ENCODE measurements around the gene ALKBH2. TPM values are rescaled to one million over a fixed set of nuclear protein-coding genes. Genes with fewer than 3 reads are reported as not detected.

Gene ALKBH2
- polyA plus RNA-seq, 2 donors: 20.1 to 28.5 TPM

DNA sequence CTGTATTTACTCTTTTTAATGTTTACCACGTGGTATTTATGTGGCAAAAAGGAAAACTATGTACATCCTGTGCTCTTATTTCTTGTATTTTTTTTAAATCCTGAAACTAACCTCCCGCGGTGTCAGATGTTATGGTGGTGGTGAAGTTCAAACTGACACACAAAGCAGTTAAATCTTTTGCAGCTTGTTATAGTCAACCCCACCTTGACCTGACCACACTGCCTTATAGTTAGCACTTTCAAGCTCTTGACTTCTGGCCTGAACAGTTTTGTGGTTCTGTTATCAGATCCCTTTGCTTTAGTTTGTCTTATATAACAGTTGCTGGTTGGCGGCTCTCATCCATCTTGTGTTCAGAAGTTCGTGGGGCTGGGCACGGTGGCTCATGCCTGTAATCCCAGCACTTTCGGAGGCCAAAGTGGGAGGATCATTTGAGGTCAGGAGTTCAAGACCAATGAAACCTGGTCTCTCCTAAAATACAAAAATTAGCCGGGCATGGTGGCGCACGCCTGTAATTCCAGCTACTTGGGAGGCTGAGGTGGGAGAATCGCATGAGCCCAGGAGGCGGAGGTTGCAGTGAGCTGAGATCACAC, 6.3 kb upstream of the ALKBH2 start:
- Histone ChIP-seq H3K4me1 (ENCODE audit: control insufficient read depth in 2 of 2, insufficient read depth in 2 of 2, low read length in 1 of 2) (peaks cover 0 to 5% of the 10 kb centered on the region in 2 donors), H3K36me3 (ENCODE audit: control insufficient read depth in 2 of 2, insufficient read depth in 2 of 2, low read length in 1 of 2) (peaks cover 3 to 6% of the 10 kb centered on the region in 2 donors), H3K27ac (ENCODE audit: low read depth in 2 of 2, low read length in 1 of 2) (peak overlapping the region in 1 of 2 donors; percentile 28), H3K9me3 (ENCODE audit: control insufficient read depth in 2 of 2, insufficient read depth in 1 of 2, low read depth in 1 of 2, low read length in 1 of 2) (no peaks in the 10 kb centered on the region), H3K4me3 (ENCODE audit: low read depth in 1 of 2, low read length in 2 of 2) (peak overlapping the region in 1 of 2 donors; percentile 82), H3K27me3 (ENCODE audit: control insufficient read depth in 1 of 2, insufficient read depth in 2 of 2, low read length in 2 of 2) (no peaks in the 10 kb centered on the region)
- 65 to 67% methylated on average over 12 of the region's 12 CpGs for WGBS, 2 donors

DNA sequence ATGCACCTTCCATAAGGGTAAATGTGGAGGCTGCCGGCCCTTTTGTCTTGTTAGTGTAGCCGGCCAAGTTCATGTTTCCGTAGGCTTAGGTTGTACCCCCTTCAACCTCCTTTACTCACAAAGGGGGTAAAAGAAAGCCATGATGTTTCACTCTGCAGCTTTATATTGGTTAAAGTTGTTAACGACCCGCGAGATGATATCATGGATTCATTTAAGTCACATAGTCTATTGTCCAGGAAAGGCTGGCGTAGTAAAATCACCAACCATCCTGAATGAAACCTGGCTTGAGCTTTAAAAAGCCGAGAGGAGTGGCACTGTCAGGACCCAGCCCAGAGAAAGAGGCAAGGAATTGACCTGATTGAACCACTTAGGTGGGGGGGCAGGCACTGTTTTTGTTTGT, 5.4 kb upstream of the ALKBH2 start:
- Histone ChIP-seq H3K4me1 (ENCODE audit: control insufficient read depth in 2 of 2, insufficient read depth in 2 of 2, low read length in 1 of 2) (peaks cover 0 to 5% of the 10 kb centered on the region in 2 donors), H3K9me3 (ENCODE audit: control insufficient read depth in 2 of 2, insufficient read depth in 1 of 2, low read depth in 1 of 2, low read length in 1 of 2) (no peaks in the 10 kb centered on the region), H3K27ac (ENCODE audit: low read depth in 2 of 2, low read length in 1 of 2) (peak overlapping the region; percentile 97 to 99), H3K36me3 (ENCODE audit: control insufficient read depth in 2 of 2, insufficient read depth in 2 of 2, low read length in 1 of 2) (peaks cover 3 to 4% of the 10 kb centered on the region in 2 donors), H3K4me3 (ENCODE audit: low read depth in 1 of 2, low read length in 2 of 2) (peak overlapping the region; percentile 82 to 87), H3K27me3 (ENCODE audit: control insufficient read depth in 1 of 2, insufficient read depth in 2 of 2, low read length in 2 of 2) (no peaks in the 10 kb centered on the region)
- WGBS, 2 donors: 4% methylated on average over 8 of the region's 8 CpGs

- Histone ChIP-seq H3K4me3 (ENCODE audit: low read depth in 1 of 2, low read length in 2 of 2) (peak overlapping the region; percentile 82 to 87), H3K4me1 (ENCODE audit: control insufficient read depth in 2 of 2, insufficient read depth in 2 of 2, low read length in 1 of 2) (peaks cover 0 to 5% of the 10 kb centered on the region in 2 donors), H3K27ac (ENCODE audit: low read depth in 2 of 2, low read length in 1 of 2) (peak overlapping the region; percentile 97 to 99), H3K36me3 (ENCODE audit: control insufficient read depth in 2 of 2, insufficient read depth in 2 of 2, low read length in 1 of 2) (peaks cover 2% of the 10 kb centered on the region in 2 donors), H3K9me3 (ENCODE audit: control insufficient read depth in 2 of 2, insufficient read depth in 1 of 2, low read depth in 1 of 2, low read length in 1 of 2) (no peaks in the 10 kb centered on the region), H3K27me3 (ENCODE audit: control insufficient read depth in 1 of 2, insufficient read depth in 2 of 2, low read length in 2 of 2) (no peaks in the 10 kb centered on the region)
- 0 to 1% methylated on average over 32 of the region's 32 CpGs for WGBS, 2 donors
Measured at GRCh38 chr12:109098183-109098604, 4.9 kb upstream of the ALKBH2 start.

DNA sequence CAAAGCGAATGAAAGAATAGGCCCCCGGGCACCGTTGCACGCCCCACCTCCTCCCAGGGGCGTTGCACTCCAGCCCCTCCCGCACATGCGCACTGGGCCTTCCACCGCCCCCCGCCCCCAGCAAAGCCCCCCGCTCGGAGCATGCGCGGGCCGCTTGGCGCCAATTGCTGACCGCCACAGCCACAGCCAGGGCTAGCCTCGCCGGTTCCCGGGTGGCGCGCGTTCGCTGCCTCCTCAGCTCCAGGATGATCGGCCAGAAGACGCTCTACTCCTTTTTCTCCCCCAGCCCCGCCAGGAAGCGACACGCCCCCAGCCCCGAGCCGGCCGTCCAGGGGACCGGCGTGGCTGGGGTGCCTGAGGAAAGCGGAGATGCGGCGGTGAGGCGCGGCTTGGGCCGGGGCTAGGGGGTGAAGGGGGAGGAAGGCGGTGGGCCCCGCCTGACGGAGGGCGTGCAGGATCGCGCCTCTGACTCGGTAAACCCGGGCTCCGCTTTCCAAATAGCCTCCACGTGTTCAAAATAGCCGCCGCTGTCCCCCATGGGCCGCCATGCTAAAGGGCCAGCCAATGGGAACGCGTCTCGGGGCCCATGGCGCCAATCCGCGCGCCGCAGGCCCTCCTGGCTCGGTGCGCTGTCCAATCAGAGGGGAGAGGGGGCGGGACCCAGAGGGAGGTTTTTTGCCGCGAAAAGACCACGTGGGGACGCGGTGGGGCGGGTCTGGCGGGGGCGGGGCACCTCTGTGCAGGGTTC, 4.3 kb upstream of the ALKBH2 start, which contains the start of gene UNG:
UNG (plus strand) TSS at position 163 of the 748 bp plus-strand sequence; CDS start at position 246, 83 bp downstream.
- Histone ChIP-seq H3K4me3 (ENCODE audit: low read depth in 1 of 2, low read length in 2 of 2) (peak within 1 kb of the TSS; percentile 82 to 87), H3K9me3 (ENCODE audit: control insufficient read depth in 2 of 2, insufficient read depth in 1 of 2, low read depth in 1 of 2, low read length in 1 of 2) (no peaks in the 10 kb centered on the region), H3K27ac (ENCODE audit: low read depth in 2 of 2, low read length in 1 of 2) (peak within 1 kb of the TSS; percentile 97 to 99), H3K36me3 (ENCODE audit: control insufficient read depth in 2 of 2, insufficient read depth in 2 of 2, low read length in 1 of 2) (no peaks in the 10 kb centered on the region), H3K4me1 (ENCODE audit: control insufficient read depth in 2 of 2, insufficient read depth in 2 of 2, low read length in 1 of 2) (peaks cover 0 to 6% of the 10 kb centered on the region in 2 donors), H3K27me3 (ENCODE audit: control insufficient read depth in 1 of 2, insufficient read depth in 2 of 2, low read length in 2 of 2) (no peaks in the 10 kb centered on the region)
- 1 to 2% methylated on average over 62 to 71 of the region's 71 CpGs for WGBS, 2 donors

GRCh38 chr12:109097140-109097434, 3.8 kb upstream of the ALKBH2 start:
- H3K36me3 ChIP-seq (ENCODE audit: control insufficient read depth in 2 of 2, insufficient read depth in 2 of 2, low read length in 1 of 2): no peaks in the 10 kb centered on the region
- no peak overlapping the region for H3K27ac ChIP-seq (ENCODE audit: low read depth in 2 of 2, low read length in 1 of 2)
- peaks cover 0 to 11% of the 10 kb centered on the region in 2 donors for H3K4me1 ChIP-seq (ENCODE audit: control insufficient read depth in 2 of 2, insufficient read depth in 2 of 2, low read length in 1 of 2)
- peak overlapping the region in 1 of 2 donors; percentile 41 for H3K4me3 ChIP-seq (ENCODE audit: low read depth in 1 of 2, low read length in 2 of 2)
- H3K9me3 ChIP-seq (ENCODE audit: control insufficient read depth in 2 of 2, insufficient read depth in 1 of 2, low read depth in 1 of 2, low read length in 1 of 2): no peaks in the 10 kb centered on the region
- 37 to 50% methylated on average over 11 of the region's 11 CpGs for WGBS, 2 donors
- no peaks in the 10 kb centered on the region for H3K27me3 ChIP-seq (ENCODE audit: control insufficient read depth in 1 of 2, insufficient read depth in 2 of 2, low read length in 2 of 2)

DNA sequence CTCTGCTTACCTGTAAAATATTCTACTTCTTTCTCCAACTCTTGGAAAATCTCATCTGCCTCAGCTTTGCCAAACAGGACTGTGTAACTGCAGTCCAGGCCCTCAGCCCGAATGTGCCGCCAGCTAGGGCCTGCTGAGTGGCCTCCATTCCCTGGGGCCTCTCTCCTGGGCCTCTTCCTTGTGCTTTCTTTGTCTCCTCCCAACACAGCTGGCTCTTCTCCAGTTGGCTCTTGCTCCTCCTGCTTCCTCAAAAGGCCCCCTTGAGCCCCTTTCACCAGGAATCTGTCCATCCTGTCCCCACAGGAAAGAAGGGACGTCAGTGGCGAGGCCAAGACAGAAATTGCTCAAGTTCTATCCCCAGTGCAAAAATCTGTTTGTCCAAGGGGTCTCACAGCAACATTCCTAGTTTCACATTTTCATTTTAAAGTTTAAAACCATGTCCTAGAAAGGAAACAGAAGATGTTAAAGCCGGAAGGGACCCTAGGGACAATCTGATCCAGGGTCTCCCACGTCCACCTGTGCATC, 713 bp downstream of the ALKBH2 start:
- peak overlapping the region; percentile 50 for H3K4me3 ChIP-seq (ENCODE audit: low read depth in 1 of 2, low read length in 2 of 2)
- H3K9me3 ChIP-seq (ENCODE audit: control insufficient read depth in 2 of 2, insufficient read depth in 1 of 2, low read depth in 1 of 2, low read length in 1 of 2): no peaks in the 10 kb centered on the region
- peak overlapping the region in 1 of 2 donors; percentile 78 for H3K27ac ChIP-seq (ENCODE audit: low read depth in 2 of 2, low read length in 1 of 2)
- H3K4me1 ChIP-seq (ENCODE audit: control insufficient read depth in 2 of 2, insufficient read depth in 2 of 2, low read length in 1 of 2): peaks cover 0 to 10% of the 10 kb centered on the region in 2 donors
- H3K27me3 ChIP-seq (ENCODE audit: control insufficient read depth in 1 of 2, insufficient read depth in 2 of 2, low read length in 2 of 2): no peaks in the 10 kb centered on the region
- peaks cover 4 to 11% of the 10 kb centered on the region in 2 donors for H3K36me3 ChIP-seq (ENCODE audit: control insufficient read depth in 2 of 2, insufficient read depth in 2 of 2, low read length in 1 of 2)
- 43 to 51% methylated on average over 6 of the region's 6 CpGs for WGBS, 2 donors

- peaks cover 11 to 21% of the 10 kb centered on the region in 2 donors for H3K36me3 ChIP-seq (ENCODE audit: control insufficient read depth in 2 of 2, insufficient read depth in 2 of 2, low read length in 1 of 2)
- no peaks in the 10 kb centered on the region for H3K27me3 ChIP-seq (ENCODE audit: control insufficient read depth in 1 of 2, insufficient read depth in 2 of 2, low read length in 2 of 2)
- H3K4me3 ChIP-seq (ENCODE audit: low read depth in 1 of 2, low read length in 2 of 2): no peak overlapping the region
- H3K27ac ChIP-seq (ENCODE audit: low read depth in 2 of 2, low read length in 1 of 2): no peak overlapping the region
- no peaks in the 10 kb centered on the region for H3K9me3 ChIP-seq (ENCODE audit: control insufficient read depth in 2 of 2, insufficient read depth in 1 of 2, low read depth in 1 of 2, low read length in 1 of 2)
- H3K4me1 ChIP-seq (ENCODE audit: control insufficient read depth in 2 of 2, insufficient read depth in 2 of 2, low read length in 1 of 2): peaks cover 0 to 6% of the 10 kb centered on the region in 2 donors
- 85% methylated on average over 7 of the region's 7 CpGs for WGBS, 2 donors
Measured at GRCh38 chr12:109089683-109090082, 3.6 kb downstream of the ALKBH2 start.

DNA sequence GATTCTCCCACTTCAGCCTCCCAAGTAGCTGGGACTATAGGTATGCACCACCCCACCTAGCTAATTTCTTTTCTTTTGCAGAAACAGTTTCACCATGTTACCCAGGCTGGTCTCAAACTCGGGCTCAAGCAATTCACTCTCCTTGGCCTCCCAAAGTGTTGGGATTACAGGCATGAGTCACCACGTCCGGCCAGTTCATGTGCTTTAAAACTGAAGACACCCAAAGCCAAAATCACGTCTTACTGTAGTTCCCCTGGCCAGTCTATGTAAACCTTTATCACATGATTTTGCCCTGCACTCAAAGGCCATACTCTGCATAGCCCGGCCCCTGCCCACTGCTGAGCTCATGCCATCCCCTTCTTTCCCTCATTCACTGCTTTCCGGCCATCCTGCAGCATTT, 4.5 kb downstream of the ALKBH2 start:
- H3K36me3 ChIP-seq (ENCODE audit: control insufficient read depth in 2 of 2, insufficient read depth in 2 of 2, low read length in 1 of 2): peaks cover 11 to 21% of the 10 kb centered on the region in 2 donors
- no peak overlapping the region for H3K27ac ChIP-seq (ENCODE audit: low read depth in 2 of 2, low read length in 1 of 2)
- no peak overlapping the region for H3K4me3 ChIP-seq (ENCODE audit: low read depth in 1 of 2, low read length in 2 of 2)
- no peaks in the 10 kb centered on the region for H3K27me3 ChIP-seq (ENCODE audit: control insufficient read depth in 1 of 2, insufficient read depth in 2 of 2, low read length in 2 of 2)
- H3K4me1 ChIP-seq (ENCODE audit: control insufficient read depth in 2 of 2, insufficient read depth in 2 of 2, low read length in 1 of 2): peaks cover 0 to 6% of the 10 kb centered on the region in 2 donors
- 67 to 72% methylated on average over 6 of the region's 6 CpGs for WGBS, 2 donors
- no peaks in the 10 kb centered on the region for H3K9me3 ChIP-seq (ENCODE audit: control insufficient read depth in 2 of 2, insufficient read depth in 1 of 2, low read depth in 1 of 2, low read length in 1 of 2)

- Histone ChIP-seq H3K9me3 (ENCODE audit: control insufficient read depth in 2 of 2, insufficient read depth in 1 of 2, low read depth in 1 of 2, low read length in 1 of 2) (no peaks in the 10 kb centered on the region), H3K4me1 (ENCODE audit: control insufficient read depth in 2 of 2, insufficient read depth in 2 of 2, low read length in 1 of 2) (peaks cover 0 to 2% of the 10 kb centered on the region in 2 donors), H3K4me3 (ENCODE audit: low read depth in 1 of 2, low read length in 2 of 2) (no peak overlapping the region), H3K27me3 (ENCODE audit: control insufficient read depth in 1 of 2, insufficient read depth in 2 of 2, low read length in 2 of 2) (no peaks in the 10 kb centered on the region), H3K27ac (ENCODE audit: low read depth in 2 of 2, low read length in 1 of 2) (no peak overlapping the region), H3K36me3 (ENCODE audit: control insufficient read depth in 2 of 2, insufficient read depth in 2 of 2, low read length in 1 of 2) (peaks cover 19 to 26% of the 10 kb centered on the region in 2 donors)
- WGBS, 2 donors: 56 to 72% methylated on average over 5 of the region's 5 CpGs
Measured at GRCh38 chr12:109087250-109087649, 6.0 kb downstream of the ALKBH2 start.
